Mesenchymal stem cell (in vitro differentiated cells and primary cell): ENCODE data around the gene SPATA31E1.
"Not testable (repeated sequence)": the region's sequence is repeated elsewhere in the genome, so short reads cannot be mapped to it uniquely, and the experiment has no call there.

Experiments used
- DNase-seq: peaks from one replicate; pipeline ENCODE4 v3.0.0-alpha.2; 2013
- H2AFZ ChIP-seq: one replicate; pipeline ENCODE4 v1.6.1; 2013; ENCODE audit warnings: low read depth, mild to moderate bottlenecking, control low read depth, inconsistent platforms, low read length, moderate library complexity
- H2AK5ac ChIP-seq: 2 replicates; pipeline ENCODE4 v1.6.1; 2013; ENCODE audit warnings: low read length, moderate library complexity, mild to moderate bottlenecking, inconsistent platforms; ENCODE audit not compliant: severe bottlenecking
- H2BK120ac ChIP-seq: one replicate; pipeline ENCODE4 v1.6.1; 2013; ENCODE audit warnings: low read depth, mild to moderate bottlenecking, inconsistent platforms, low read length, moderate library complexity
- H2BK12ac ChIP-seq, 2 experiments: one replicate each; pipeline ENCODE4 v1.6.1; 2013; ENCODE audit warnings: inconsistent platforms in 2 of 2, low read length in 2 of 2, mild to moderate bottlenecking in 2 of 2, moderate library complexity in 2 of 2, control low read depth in 1 of 2
- H2BK15ac ChIP-seq: one replicate; pipeline ENCODE4 v1.6.1; 2013; ENCODE audit warnings: mild to moderate bottlenecking, low read depth, inconsistent platforms; ENCODE audit not compliant: poor library complexity, severe bottlenecking
- H2BK5ac ChIP-seq: 2 replicates; pipeline ENCODE4 v1.6.1; 2013; ENCODE audit warnings: low read depth, mild to moderate bottlenecking, low read length, control low read depth, inconsistent platforms; ENCODE audit not compliant: poor library complexity, severe bottlenecking
- H3K14ac ChIP-seq, 2 experiments: one replicate each; pipeline ENCODE4 v1.6.1; 2013; ENCODE audit warnings: inconsistent platforms in 2 of 2, low read length in 2 of 2, control low read depth in 1 of 2, mild to moderate bottlenecking in 1 of 2, moderate library complexity in 1 of 2
- H3K18ac ChIP-seq, 2 experiments: one replicate each; pipeline ENCODE4 v1.6.1; 2013; ENCODE audit warnings: inconsistent platforms in 2 of 2, low read length in 2 of 2, control low read depth in 1 of 2, low read depth in 1 of 2, mild to moderate bottlenecking in 1 of 2
- H3K23ac ChIP-seq, 2 experiments: one replicate each; pipeline ENCODE4 v1.6.1; 2013; ENCODE audit warnings: inconsistent platforms in 2 of 2, low read length in 2 of 2, mild to moderate bottlenecking in 2 of 2, moderate library complexity in 2 of 2, control low read depth in 1 of 2
- H3K27ac ChIP-seq: 2 replicates; pipeline ENCODE4 v1.5.1; 2013; ENCODE audit warnings: mild to moderate bottlenecking, moderate library complexity, low read length, control low read depth, inconsistent platforms; ENCODE audit not compliant: poor library complexity, severe bottlenecking
- H3K27me3 ChIP-seq, 2 experiments: 2 replicates each; pipeline versions ENCODE4 v1.6.1 to v1.7.0; 2013; ENCODE audit warnings: low read length in 2 of 2, mild to moderate bottlenecking in 2 of 2, moderate library complexity in 2 of 2, control low read depth in 1 of 2, inconsistent platforms in 1 of 2; ENCODE audit not compliant: control insufficient read depth in 1 of 2, insufficient read depth in 1 of 2
- H3K36me3 ChIP-seq, 2 experiments: 2 replicates each; pipeline versions ENCODE4 v1.6.1 to v1.7.0; 2013; ENCODE audit warnings: low read length in 2 of 2, control low read depth in 1 of 2, inconsistent platforms in 1 of 2, low read depth in 1 of 2, mild to moderate bottlenecking in 1 of 2; ENCODE audit not compliant: insufficient read depth in 2 of 2, control insufficient read depth in 1 of 2
- H3K4ac ChIP-seq, 2 experiments: one replicate each; pipeline ENCODE4 v1.6.1; 2013; ENCODE audit warnings: inconsistent platforms in 2 of 2, low read length in 2 of 2, mild to moderate bottlenecking in 2 of 2, moderate library complexity in 2 of 2, control low read depth in 1 of 2, low read depth in 1 of 2
- H3K4me1 ChIP-seq: 2 replicates; pipeline ENCODE4 v1.6.1; 2013; ENCODE audit warnings: low read depth, low read length, control low read depth; ENCODE audit not compliant: control insufficient read depth, insufficient read depth
- H3K4me2 ChIP-seq: 2 replicates; pipeline ENCODE4 v1.6.1; 2013; ENCODE audit warnings: low read length, mild to moderate bottlenecking, inconsistent platforms; ENCODE audit not compliant: poor library complexity, severe bottlenecking
- H3K4me3 ChIP-seq, 2 experiments: 2 replicates each; pipeline versions ENCODE4 v1.5.1 to v1.7.0; 2013; ENCODE audit warnings: low read length in 2 of 2, mild to moderate bottlenecking in 2 of 2, control low read depth in 1 of 2, low read depth in 1 of 2; ENCODE audit not compliant: insufficient read depth in 1 of 2
- H3K79me1 ChIP-seq: replicated peaks from 2 replicates; pipeline ENCODE4 v1.6.1; 2013; ENCODE audit warnings: mild to moderate bottlenecking, control low read depth, low read length, inconsistent platforms; ENCODE audit not compliant: poor library complexity, severe bottlenecking
- H3K9ac ChIP-seq: 2 replicates; pipeline ENCODE4 v1.7.0; 2013; ENCODE audit warnings: mild to moderate bottlenecking, low read length, moderate library complexity
- H3K9me3 ChIP-seq: 2 replicates; pipeline ENCODE4 v1.7.0; 2013; ENCODE audit warnings: mild to moderate bottlenecking, low read length; ENCODE audit not compliant: control insufficient read depth
- H4K8ac ChIP-seq: one replicate; pipeline ENCODE4 v1.6.1; 2013; ENCODE audit warnings: inconsistent platforms, mild to moderate bottlenecking, low read length, moderate library complexity
- H4K91ac ChIP-seq: one replicate; pipeline ENCODE4 v1.6.1; 2013; ENCODE audit warnings: mild to moderate bottlenecking, low read length, inconsistent platforms
- WGBS: methylation state at CpG from one replicate; pipeline ENCODE4 v1.1.7; 2013; ENCODE audit warnings: mixed read lengths; 5-methylcytosine and 5-hydroxymethylcytosine counted together

Gene SPATA31E1

DNA sequence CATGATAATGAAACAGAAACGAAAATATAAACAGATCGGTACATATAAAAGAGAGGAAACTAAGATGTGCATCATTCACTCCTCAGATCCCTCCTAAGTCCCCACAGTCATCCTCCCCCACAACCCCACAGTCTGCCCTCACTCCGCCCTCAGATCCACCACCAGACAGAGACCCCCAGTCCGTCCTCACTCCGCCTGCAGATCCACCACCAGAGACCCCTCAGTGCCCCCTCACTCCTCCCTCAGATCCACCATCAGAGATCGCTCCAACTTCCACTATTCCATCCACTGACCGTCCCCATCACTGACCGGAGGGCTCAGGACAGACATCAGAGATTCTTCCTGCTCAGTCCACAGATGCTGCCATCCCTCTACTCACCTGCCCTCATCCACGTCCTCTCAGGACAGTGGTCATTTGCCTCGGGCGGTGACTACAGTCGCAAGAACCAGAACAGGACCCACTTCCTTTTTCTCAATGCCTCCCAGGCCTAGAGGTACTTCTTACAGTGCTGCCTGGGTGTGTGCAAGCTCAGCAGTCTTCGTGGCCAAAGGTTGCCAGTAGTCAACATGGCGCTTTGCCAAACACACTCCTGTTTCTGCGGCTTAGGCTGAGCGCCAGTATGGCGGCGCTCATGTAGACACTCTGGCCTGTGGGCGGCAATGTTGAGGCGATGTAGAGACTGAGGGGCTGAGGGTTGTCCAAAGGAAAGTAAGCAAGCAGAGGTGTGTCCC lies 26.8 kb downstream of the SPATA31E1 start:
- H2BK12ac ChIP-seq, result no peak overlapping the region
- no peak overlapping the region for H3K23ac ChIP-seq
- 91% methylated on average over 15 of the region's 20 CpGs for WGBS

GRCh38 chr9:87910821-87911220 lies 28.1 kb downstream of the SPATA31E1 start:
- Histone ChIP-seq H3K36me3 (no peaks in the 10 kb centered on the region), H3K79me1 (no peaks in the 10 kb centered on the region), H2AFZ (no peak overlapping the region), H3K18ac (no peak overlapping the region), H3K14ac (no peak overlapping the region), H3K23ac (no peak overlapping the region), H3K27ac (no peak overlapping the region), H2AK5ac (no peak overlapping the region), H3K4me1 (no peaks in the 10 kb centered on the region), H3K9me3 (no peaks in the 10 kb centered on the region), H2BK120ac (no peak overlapping the region), H2BK12ac (no peak overlapping the region), H3K4ac (no peak overlapping the region), H3K9ac (peak overlapping the region; percentile 44), H2BK15ac (no peak overlapping the region), H2BK5ac (no peak overlapping the region), H4K91ac (no peak overlapping the region), H3K27me3 (no peaks in the 10 kb centered on the region), H3K4me2 (no peak overlapping the region), H4K8ac (no peak overlapping the region), H3K4me3 (no peak overlapping the region)
- DNase-seq, result no peak
- no CpG with 5 or more reads among the region's 3 CpGs for WGBS

More for the DNA sequence above, 26.8 kb downstream of the SPATA31E1 start:
- no peak overlapping the region for H2AFZ ChIP-seq
- H3K9me3 ChIP-seq, result no peaks in the 10 kb centered on the region
- H3K14ac ChIP-seq, result no peak overlapping the region
- no peaks in the 10 kb centered on the region for H3K79me1 ChIP-seq
- no peak overlapping the region for H2BK15ac ChIP-seq
- no peak overlapping the region for H3K18ac ChIP-seq
- no peaks in the 10 kb centered on the region for H3K27me3 ChIP-seq
- H2AK5ac ChIP-seq, result no peak overlapping the region
- H2BK120ac ChIP-seq, result no peak overlapping the region
- H4K8ac ChIP-seq, result no peak overlapping the region
- no peak for DNase-seq
- H4K91ac ChIP-seq, result no peak overlapping the region
- H3K4me2 ChIP-seq, result no peak overlapping the region
- no peak overlapping the region for H3K27ac ChIP-seq
- no peaks in the 10 kb centered on the region for H3K36me3 ChIP-seq
- no peak overlapping the region for H3K4me3 ChIP-seq
- H3K9ac ChIP-seq, result no peak overlapping the region
- no peak overlapping the region for H3K4ac ChIP-seq
- no peak overlapping the region for H2BK5ac ChIP-seq
- H3K4me1 ChIP-seq, result no peaks in the 10 kb centered on the region

DNA sequence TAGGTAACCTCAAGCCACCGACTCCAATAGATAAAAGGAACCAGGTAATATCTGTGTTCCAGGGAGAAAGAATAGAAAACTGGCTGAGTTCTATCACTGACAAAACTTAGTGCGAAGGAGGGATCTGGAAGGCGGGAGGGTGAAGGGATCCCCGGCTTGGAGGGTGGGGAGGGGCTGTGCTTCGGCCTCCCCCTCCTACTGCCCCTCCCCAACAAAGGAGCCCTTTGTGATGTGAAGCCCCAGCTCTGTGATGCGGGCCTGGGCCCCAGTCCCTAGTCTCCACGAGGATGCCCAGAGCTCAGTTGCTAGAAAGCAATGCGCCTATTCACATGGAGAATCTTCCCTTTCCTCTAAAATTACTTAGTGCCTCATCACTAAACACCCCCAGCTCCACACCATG lies 35.0 kb downstream of the SPATA31E1 start, which contains the start of gene SPATA31C1:
Gene SPATA31C1 (plus strand): TSS at position 301 of the 400 bp plus-strand sequence.
- not testable (repeated sequence) for H3K27me3 ChIP-seq, H2BK12ac ChIP-seq, H3K4me3 ChIP-seq, H2BK15ac ChIP-seq, H3K4ac ChIP-seq, H3K36me3 ChIP-seq, H3K79me1 ChIP-seq, H3K9ac ChIP-seq, H3K4me1 ChIP-seq, H3K9me3 ChIP-seq, H2BK5ac ChIP-seq, H2BK120ac ChIP-seq, H3K23ac ChIP-seq, H3K14ac ChIP-seq, DNase-seq, H3K18ac ChIP-seq, H3K4me2 ChIP-seq, H3K27ac ChIP-seq, H2AK5ac ChIP-seq, H4K8ac ChIP-seq, H4K91ac ChIP-seq, H2AFZ ChIP-seq
- WGBS, result no CpG with 5 or more reads among the region's 8 CpGs

- H2BK5ac ChIP-seq, H3K23ac ChIP-seq, H3K4me1 ChIP-seq, H4K91ac ChIP-seq, H2AK5ac ChIP-seq, H3K4me3 ChIP-seq, H3K4ac ChIP-seq, H3K9ac ChIP-seq, H3K27me3 ChIP-seq, H2BK120ac ChIP-seq, H3K36me3 ChIP-seq, H2BK15ac ChIP-seq, H3K4me2 ChIP-seq, H3K18ac ChIP-seq, H2AFZ ChIP-seq, H3K9me3 ChIP-seq, DNase-seq, H4K8ac ChIP-seq, H3K79me1 ChIP-seq, H2BK12ac ChIP-seq, H3K14ac ChIP-seq, H3K27ac ChIP-seq: not testable (repeated sequence)
- WGBS, result 94% methylated on average over 6 of the region's 13 CpGs
These were observed 36.3 kb downstream of the SPATA31E1 start for GRCh38 chr9:87919013-87919412.
